NCI-H2171 treated with DMSO at 0.1 percent for 48 hours (cell line): ENCODE data around the gene HSP90B1.

Experiments
- DNase-seq: peaks from one replicate; lab custom pipeline; 2025; lab: John Stamatoyannopoulos, UW

HSP90B1 gene

DNA sequence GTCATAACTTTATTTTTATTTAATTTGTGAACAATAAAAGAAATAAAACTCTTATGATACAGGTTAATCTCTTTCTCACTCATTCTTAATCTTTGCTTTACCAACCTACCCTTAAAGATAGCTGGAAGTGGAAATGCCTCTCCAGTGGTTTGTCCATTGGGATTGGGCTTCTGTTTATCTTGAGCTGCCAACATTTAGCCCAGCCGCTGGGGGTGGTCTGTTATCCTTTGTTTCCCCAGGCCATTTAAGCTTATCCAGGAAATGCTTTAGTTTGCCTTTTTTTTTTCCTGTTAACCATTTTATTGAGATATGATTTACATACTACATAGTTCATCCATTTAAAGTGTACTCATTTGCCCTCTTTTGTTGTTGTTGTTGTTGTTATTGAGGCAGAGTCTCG is 43.7 kb downstream of the HSP90B1 start:
- DNase-seq = no peak

DNA sequence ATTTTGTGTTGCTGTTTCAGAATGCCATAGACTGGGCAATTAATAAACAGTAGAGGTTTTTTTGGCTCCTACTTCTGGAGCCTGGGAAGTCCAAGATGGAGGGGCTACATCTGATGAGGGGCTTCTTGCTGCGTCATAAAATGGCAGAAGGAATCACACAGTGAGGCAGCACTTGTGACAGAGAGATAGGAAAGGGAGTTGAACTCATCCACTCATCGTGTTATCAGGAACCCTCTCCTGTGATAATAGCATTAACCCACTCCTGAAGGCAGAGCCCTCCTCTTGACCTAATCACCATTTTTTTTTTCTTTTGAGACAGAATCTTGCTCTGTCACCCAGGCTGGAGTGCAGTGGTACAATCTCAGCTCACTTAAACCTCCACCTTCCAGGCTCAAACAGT is 45.2 kb downstream of the HSP90B1 start:
- DNase-seq = no peak

- DNase-seq = no peak
Observed at GRCh38 chr12:103978384-103978982, 48.3 kb downstream of the HSP90B1 start.

GRCh38 chr12:103986829-103987228 is 56.6 kb downstream of the HSP90B1 start:
- DNase-seq = no peak

DNA sequence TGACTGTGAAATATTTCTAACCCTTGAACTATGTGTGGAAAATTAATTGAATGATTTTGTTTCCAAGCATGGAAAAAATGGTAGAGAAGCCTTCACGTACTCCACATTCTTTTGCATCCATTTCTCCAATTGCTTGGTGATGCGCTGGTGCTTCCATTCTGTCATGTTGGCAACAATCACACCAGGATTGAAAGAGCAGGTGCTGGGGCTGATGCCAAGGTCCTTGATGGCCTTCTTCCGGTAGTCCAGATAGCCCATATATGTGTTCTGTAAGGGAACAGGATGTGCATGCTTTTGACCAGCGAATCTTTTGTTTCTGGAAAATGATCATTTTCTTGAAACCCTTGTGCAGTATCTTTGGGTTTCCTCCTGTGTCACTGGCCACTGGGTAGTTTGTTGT is 64.0 kb downstream of the HSP90B1 start:
- DNase-seq = no peak

- DNase-seq = no peak
Observed at GRCh38 chr12:103996595-103996994, 66.4 kb downstream of the HSP90B1 start.

DNA sequence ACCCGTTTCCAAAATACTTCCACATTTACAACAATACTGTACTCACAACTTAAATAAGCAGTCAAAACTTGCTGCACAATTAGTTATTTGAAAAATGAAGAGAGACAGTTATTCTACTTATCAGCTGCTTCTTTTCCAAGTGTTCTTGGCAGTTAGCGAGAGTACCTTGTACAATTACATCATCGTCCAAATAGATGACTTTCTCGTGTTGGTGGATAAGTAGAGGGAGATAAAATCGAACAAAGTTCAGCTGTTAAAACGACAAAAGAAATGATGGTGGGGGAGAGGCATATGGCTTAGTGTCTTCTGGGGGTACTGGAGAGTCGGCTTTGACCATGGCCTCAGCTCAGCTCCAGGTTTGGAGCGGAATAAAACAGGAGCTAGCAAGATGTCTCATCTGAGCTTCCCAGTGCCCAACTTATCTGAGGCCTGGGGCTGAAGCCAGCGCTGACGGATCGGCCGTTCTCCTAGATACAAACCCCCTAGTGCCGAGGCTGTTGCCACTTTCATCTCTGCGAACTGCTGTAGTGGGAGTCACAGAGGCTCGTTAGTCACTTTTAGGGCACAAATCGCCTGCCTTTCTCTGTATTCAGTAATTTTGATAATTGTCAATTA is 67.2 kb downstream of the HSP90B1 start:
- no peak for DNase-seq
